PC-9 (cell line): Measurements from ENCODE around the gene METTL18.

Experiments used
- CTCF ChIP-seq: fragments of 200-600 bp; sonication (generic); conservative IDR thresholded peaks from 2 replicates; pipeline ENCODE4 v1.6.1; 2017; ENCODE audit warnings: mixed run types, antibody characterized with exemption, mild to moderate bottlenecking, moderate library complexity
- EZH2 ChIP-seq: fragments of 200-600 bp; sonication (generic); IDR thresholded peaks from 2 replicates; pipeline ENCODE4 v1.8.0; 2017; ENCODE audit warnings: antibody characterized with exemption, low read depth

- TF ChIP-seq CTCF: no peak
- TF ChIP-seq EZH2: no peak
Observed at GRCh38 chr1:169764919-169765318, 29.8 kb downstream of the METTL18 start.
